KMS-11 (cell line): Measurements from ENCODE around the gene MYCN.
"Not testable (repeated sequence)": the region's sequence is repeated elsewhere in the genome, so short reads cannot be mapped to it uniquely, and the experiment has no call there.

ENCODE experiments used
- H2AFZ ChIP-seq: fragments of 200-600 bp; sonication (generic); 2 replicates; pipeline ENCODE4 v1.6.1; 2016; ENCODE audit warnings: antibody characterized with exemption, mixed run types, low read depth
- H3K27ac ChIP-seq: fragments of 200-600 bp; sonication (generic); 2 replicates; pipeline ENCODE4 v1.6.1; 2016; ENCODE audit warnings: mild to moderate bottlenecking, mixed run types
- H3K27me3 ChIP-seq: fragments of 200-600 bp; sonication (generic); 2 replicates; pipeline ENCODE4 v1.6.1; 2017; ENCODE audit warnings: mild to moderate bottlenecking, low read depth, mixed run types, moderate library complexity; ENCODE audit not compliant: insufficient read depth
- H3K36me3 ChIP-seq: fragments of 200-600 bp; sonication (generic); 2 replicates; pipeline ENCODE4 v1.6.1; 2017; ENCODE audit warnings: mild to moderate bottlenecking, mixed run types; ENCODE audit not compliant: insufficient read depth
- H3K4me1 ChIP-seq: fragments of 200-600 bp; sonication (generic); 2 replicates; pipeline ENCODE4 v1.6.1; 2016; ENCODE audit warnings: mild to moderate bottlenecking, low read depth, mixed run types; ENCODE audit not compliant: poor library complexity, severe bottlenecking
- H3K4me2 ChIP-seq: fragments of 200-600 bp; sonication (generic); 2 replicates; pipeline ENCODE4 v1.7.0; 2016; ENCODE audit warnings: mild to moderate bottlenecking, mixed run types
- H3K4me3 ChIP-seq: fragments of 200-600 bp; sonication (generic); IDR thresholded peaks from 2 replicates; pipeline ENCODE4 v1.6.1; 2017; ENCODE audit warnings: low read depth, low read length, mixed read lengths; ENCODE audit not compliant: insufficient read depth
- H3K79me2 ChIP-seq: fragments of 200-600 bp; sonication (generic); 2 replicates; pipeline ENCODE4 v1.6.1; 2016; ENCODE audit warnings: low read depth, mixed run types; ENCODE audit not compliant: insufficient read depth
- H3K9ac ChIP-seq: fragments of 200-600 bp; sonication (generic); 2 replicates; pipeline ENCODE4 v1.6.1; 2016; ENCODE audit warnings: mild to moderate bottlenecking, mixed run types
- H4K20me1 ChIP-seq: fragments of 200-600 bp; sonication (generic); 2 replicates; pipeline ENCODE4 v1.6.1; 2016; ENCODE audit warnings: mild to moderate bottlenecking, mixed run types; ENCODE audit not compliant: insufficient read depth
- CTCF ChIP-seq: fragments of 200-600 bp; sonication (generic); conservative IDR thresholded peaks from 2 replicates; pipeline ENCODE4 v1.6.1; 2017; ENCODE audit warnings: low read depth, mild to moderate bottlenecking, antibody characterized with exemption, low read length, moderate library complexity, mixed read lengths

MYCN gene

GRCh38 chr2:15959331-15960153, 19.2 kb downstream of the MYCN start:
- Histone ChIP-seq H3K9ac (no peak overlapping the region), H3K79me2 (no peaks in the 10 kb centered on the region), H3K4me2 (no peak overlapping the region), H3K27ac (no peak overlapping the region), H4K20me1 (no peaks in the 10 kb centered on the region), H2AFZ (no peak overlapping the region), H3K36me3 (no peaks in the 10 kb centered on the region), H3K4me3 (no peak overlapping the region), H3K4me1 (no peaks in the 10 kb centered on the region), H3K27me3 (no peaks in the 10 kb centered on the region)
- no peak for TF ChIP-seq CTCF

GRCh38 chr2:15960154-15960520, 19.8 kb downstream of the MYCN start:
- not testable (repeated sequence) for H3K27ac ChIP-seq, H2AFZ ChIP-seq, H3K79me2 ChIP-seq, H4K20me1 ChIP-seq, H3K27me3 ChIP-seq, H3K9ac ChIP-seq, H3K4me1 ChIP-seq, H3K36me3 ChIP-seq, H3K4me2 ChIP-seq, H3K4me3 ChIP-seq

- not testable (repeated sequence) for H3K4me3 ChIP-seq, H3K4me2 ChIP-seq, H3K9ac ChIP-seq, H3K27me3 ChIP-seq, H3K4me1 ChIP-seq, H2AFZ ChIP-seq, H3K36me3 ChIP-seq, H3K27ac ChIP-seq, H3K79me2 ChIP-seq, H4K20me1 ChIP-seq
Observed at GRCh38 chr2:15963109-15963976, 23.0 kb downstream of the MYCN start.

- Histone ChIP-seq H3K4me3 (no peak overlapping the region), H3K27ac (no peak overlapping the region), H3K79me2 (no peaks in the 10 kb centered on the region), H2AFZ (no peak overlapping the region), H3K27me3 (no peaks in the 10 kb centered on the region), H3K4me1 (peaks cover 15% of the 10 kb centered on the region), H3K36me3 (no peaks in the 10 kb centered on the region), H3K9ac (no peak overlapping the region), H3K4me2 (no peak overlapping the region), H4K20me1 (no peaks in the 10 kb centered on the region)
- no peak for TF ChIP-seq CTCF
Observed at GRCh38 chr2:15963977-15964670, 23.8 kb downstream of the MYCN start.

GRCh38 chr2:15964936-15965563, 24.7 kb downstream of the MYCN start:
- no peak overlapping the region for H3K9ac ChIP-seq
- H3K79me2 ChIP-seq = no peaks in the 10 kb centered on the region
- H3K36me3 ChIP-seq = no peaks in the 10 kb centered on the region
- H3K4me2 ChIP-seq = no peak overlapping the region
- no peak overlapping the region for H2AFZ ChIP-seq
- no peak overlapping the region for H3K27ac ChIP-seq
- peaks cover 23% of the 10 kb centered on the region for H3K4me1 ChIP-seq
- no peaks in the 10 kb centered on the region for H4K20me1 ChIP-seq
- no peak for TF ChIP-seq CTCF
- no peaks in the 10 kb centered on the region for H3K27me3 ChIP-seq
- H3K4me3 ChIP-seq = no peak overlapping the region
